Coronary artery (tissue), 2 donors: Measurements from ENCODE around the gene SPINK9.

ENCODE experiments used
- DNase-seq: peaks from one replicate; pipeline ENCODE4 v3.0.0-alpha.2; 2017; ENCODE audit warnings: low spot score
- H3K27ac ChIP-seq, 2 donors: fragments of 200-600 bp; sonication (generic); one replicate each; pipeline ENCODE4 v1.5.1; 2016 to 2019
- H3K4me3 ChIP-seq: fragments of 200-600 bp; sonication (generic); 2 replicates; pipeline ENCODE4 v1.5.1; 2016; ENCODE audit warnings: mild to moderate bottlenecking, moderate library complexity
- TF ChIP-seq, protein P1 (sequence below): fragments of 200-600 bp; sonication (generic); IDR thresholded peaks from one replicate; pipeline ENCODE4 v1.5.1; 2019; ENCODE audit warnings: antibody characterized with exemption

Gene SPINK9, protein sequence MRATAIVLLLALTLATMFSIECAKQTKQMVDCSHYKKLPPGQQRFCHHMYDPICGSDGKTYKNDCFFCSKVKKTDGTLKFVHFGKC

DNA sequence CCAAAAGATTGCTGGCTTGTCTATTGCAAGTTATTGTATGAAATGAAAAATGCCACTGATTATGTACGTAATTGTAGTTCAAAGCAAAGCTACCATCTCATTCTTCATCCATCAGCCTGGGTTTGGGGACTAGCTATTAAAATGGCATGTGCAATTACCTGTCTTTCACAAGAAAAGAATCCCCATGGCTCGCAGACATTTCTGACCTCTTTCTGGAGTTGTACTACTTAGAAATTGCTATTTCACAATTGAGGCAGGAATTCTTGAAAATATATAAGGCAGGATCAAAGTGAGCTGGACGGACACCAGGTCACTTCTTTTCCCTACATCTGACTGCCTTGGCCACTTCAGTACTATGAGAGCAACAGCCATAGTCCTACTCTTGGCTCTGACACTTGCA, at the start of gene SPINK9:
TSS of gene SPINK9 (plus strand) at position 301 of the 400 bp plus-strand sequence. CDS start at position 356, 55 bp downstream.
- Histone ChIP-seq H3K4me3 (no peak within 1 kb of the TSS), H3K27ac (no peak within 1 kb of the TSS)
- TF ChIP-seq, protein P1, sequence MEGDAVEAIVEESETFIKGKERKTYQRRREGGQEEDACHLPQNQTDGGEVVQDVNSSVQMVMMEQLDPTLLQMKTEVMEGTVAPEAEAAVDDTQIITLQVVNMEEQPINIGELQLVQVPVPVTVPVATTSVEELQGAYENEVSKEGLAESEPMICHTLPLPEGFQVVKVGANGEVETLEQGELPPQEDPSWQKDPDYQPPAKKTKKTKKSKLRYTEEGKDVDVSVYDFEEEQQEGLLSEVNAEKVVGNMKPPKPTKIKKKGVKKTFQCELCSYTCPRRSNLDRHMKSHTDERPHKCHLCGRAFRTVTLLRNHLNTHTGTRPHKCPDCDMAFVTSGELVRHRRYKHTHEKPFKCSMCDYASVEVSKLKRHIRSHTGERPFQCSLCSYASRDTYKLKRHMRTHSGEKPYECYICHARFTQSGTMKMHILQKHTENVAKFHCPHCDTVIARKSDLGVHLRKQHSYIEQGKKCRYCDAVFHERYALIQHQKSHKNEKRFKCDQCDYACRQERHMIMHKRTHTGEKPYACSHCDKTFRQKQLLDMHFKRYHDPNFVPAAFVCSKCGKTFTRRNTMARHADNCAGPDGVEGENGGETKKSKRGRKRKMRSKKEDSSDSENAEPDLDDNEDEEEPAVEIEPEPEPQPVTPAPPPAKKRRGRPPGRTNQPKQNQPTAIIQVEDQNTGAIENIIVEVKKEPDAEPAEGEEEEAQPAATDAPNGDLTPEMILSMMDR, result no peak
- no peak for DNase-seq

DNA sequence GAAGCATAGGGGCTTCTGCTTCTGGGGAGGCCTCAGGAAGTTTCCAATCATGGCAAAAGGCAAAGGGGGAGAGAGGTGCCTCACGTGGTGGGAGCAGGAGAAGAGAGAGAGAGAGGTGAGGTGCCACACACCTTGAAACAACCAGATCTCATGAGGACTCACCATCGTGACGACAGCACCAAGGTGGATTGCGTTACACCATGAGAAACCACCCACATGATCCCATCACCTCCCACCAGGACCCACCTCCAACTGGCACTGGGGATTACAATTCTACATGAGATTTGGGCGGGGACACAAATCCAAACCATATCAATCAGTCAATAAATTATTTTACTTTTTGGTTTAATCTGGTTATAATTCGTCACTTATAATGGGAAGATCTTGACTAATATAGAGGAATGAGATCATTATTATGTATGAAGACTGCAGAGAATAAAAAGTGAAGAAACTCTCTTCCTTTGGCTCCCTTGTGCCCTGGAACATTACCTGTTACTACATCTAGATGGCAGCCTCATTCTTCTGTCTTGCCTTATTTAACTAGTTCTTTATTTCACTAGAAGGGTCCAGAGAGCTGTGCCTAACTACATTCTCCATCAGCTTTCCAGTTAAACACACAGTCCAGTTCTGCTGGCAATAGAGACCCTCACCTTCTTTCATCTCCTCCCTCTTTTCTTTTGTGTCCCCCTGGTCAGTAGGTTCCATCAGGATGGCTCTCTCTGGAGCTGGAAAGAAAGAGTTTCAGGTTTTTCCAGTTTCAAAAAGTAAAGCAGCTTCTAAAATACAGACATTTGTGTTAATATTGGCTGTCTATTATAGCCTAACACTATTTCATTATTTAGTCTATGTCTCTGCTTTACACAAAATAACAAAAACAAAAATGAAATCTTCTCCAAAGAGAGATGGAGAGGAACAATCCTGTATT, 44.8 kb upstream of the SPINK9 start:
- Histone ChIP-seq H3K4me3 (no peak overlapping the region), H3K27ac (no peak overlapping the region)
- no peak for DNase-seq
- TF ChIP-seq, protein P1, result no peak

DNA sequence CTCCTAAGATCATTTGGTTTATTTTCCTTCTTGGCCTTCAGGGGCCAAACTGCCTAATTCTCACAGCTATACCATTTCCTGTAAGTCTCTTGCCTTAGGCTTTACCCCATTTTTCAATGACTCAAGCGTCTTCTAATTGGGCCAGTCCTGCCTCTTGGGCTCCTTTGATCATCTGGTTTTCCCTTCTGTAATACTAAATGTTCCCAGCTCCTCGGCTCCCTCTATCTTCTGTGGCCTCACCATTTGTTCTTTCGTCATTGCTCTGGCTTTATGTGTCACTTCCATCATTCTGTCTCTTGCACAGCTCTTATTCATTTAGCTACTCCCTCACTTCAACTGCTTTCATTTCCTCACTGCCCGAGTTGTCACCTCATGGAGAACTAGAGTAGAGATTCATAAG, 37.6 kb upstream of the SPINK9 start:
- TF ChIP-seq, protein P1, result no peak
- no peak overlapping the region for H3K27ac ChIP-seq
- H3K4me3 ChIP-seq, result no peak overlapping the region
- no peak for DNase-seq

DNA sequence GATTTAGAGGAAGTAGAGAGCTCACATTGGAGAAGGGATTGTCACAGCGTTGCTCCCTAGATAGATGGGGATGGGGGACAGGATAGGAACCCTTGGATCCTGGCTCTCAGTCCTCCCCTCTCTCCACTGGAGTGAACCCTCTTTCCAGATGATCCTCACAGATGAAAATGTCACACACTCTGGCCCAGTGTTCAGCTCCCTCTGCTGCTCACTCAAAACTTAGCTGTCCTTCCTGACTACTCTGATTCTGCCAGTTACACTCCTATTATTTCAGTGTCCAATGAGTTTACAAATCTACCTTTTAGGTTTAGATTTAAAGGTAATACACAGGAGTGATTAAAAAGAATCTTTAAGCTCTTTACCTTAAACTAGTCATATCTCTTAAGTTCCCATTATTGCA, 28.9 kb upstream of the SPINK9 start:
- DNase-seq, result no peak
- H3K4me3 ChIP-seq, result no peak overlapping the region
- no peak overlapping the region for H3K27ac ChIP-seq
- TF ChIP-seq, protein P1, result no peak

DNA sequence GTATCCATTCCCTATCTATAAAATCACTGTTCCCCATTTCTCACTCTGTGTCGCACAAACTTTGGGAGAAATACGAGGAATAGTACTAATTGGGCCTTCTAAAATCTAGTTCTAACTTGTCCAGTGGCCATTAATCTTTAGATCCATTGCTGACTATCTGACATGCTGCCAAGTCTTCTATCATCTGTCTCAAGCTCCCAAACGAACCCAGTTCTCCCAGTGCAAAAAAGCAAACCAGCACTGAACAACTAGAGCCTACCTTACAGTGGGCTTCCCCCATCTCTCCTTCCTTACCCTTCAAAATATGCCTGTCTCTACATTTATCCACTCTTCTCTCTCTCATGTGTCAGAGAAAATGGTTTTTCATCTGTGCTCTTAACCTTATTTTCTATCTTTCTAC, 26.3 kb upstream of the SPINK9 start:
- no peak for DNase-seq
- Histone ChIP-seq H3K4me3 (no peak overlapping the region), H3K27ac (no peak overlapping the region)
- TF ChIP-seq, protein P1, result no peak

DNA sequence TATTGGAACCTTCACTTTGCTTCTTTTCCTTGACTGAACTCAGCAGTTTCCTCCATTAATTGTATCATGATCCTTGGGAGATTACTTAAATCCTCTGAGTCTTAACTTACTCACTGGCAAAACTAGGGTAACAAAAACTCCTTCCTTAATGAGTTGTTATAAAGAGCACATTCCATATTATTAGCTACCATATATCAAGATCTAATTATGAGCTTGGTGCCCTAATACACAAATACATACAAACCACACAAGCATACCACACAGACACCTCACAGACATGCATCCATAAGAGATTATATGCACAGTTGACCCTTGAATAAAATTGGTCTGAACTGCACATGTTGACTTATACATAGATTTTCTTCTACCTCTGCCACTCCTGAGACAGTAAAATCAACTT, 25.6 kb upstream of the SPINK9 start:
- Histone ChIP-seq H3K4me3 (no peak overlapping the region), H3K27ac (no peak overlapping the region)
- no peak for DNase-seq
- TF ChIP-seq, protein P1, result no peak

DNA sequence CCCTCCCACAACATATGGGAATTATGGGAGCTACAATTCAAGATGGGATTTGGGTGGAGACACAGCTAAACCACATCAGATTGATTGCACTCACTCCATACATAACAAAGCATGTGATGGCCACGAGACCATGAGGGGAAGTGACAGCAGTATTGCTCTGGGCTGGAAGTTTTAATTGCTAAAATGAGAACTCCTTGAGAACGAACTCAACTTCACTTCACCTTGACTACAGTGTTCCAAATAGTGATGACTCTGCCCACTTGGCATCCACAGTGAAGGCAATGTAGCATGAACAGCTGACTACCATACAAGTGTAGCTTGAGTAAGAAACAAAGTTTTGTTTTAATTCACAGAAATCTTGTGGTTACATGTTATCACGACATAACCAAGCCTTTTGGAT, 23.9 kb upstream of the SPINK9 start:
- H3K4me3 ChIP-seq, result no peak overlapping the region
- TF ChIP-seq, protein P1, result no peak
- H3K27ac ChIP-seq, result no peak overlapping the region
- no peak for DNase-seq
